Vagina (tissue), 2 donors: Measurements from ENCODE around the gene FES. TPM values are rescaled to one million over a fixed set of nuclear protein-coding genes. Genes with fewer than 3 reads are reported as not detected.

ENCODE experiments used
- DNase-seq, 2 donors: peaks; one replicate each; pipeline ENCODE4 v3.0.0-alpha.2; 2017; ENCODE audit errors: extremely low spot score in 2 of 2
- H3K27ac ChIP-seq: fragments of 200-600 bp; sonication (generic); one replicate; pipeline ENCODE4 v1.5.1; 2019
- H3K27me3 ChIP-seq: fragments of 200-600 bp; sonication (generic); one replicate; pipeline ENCODE4 v1.5.1; 2019
- H3K36me3 ChIP-seq, 2 donors: fragments of 200-600 bp; sonication (generic); one replicate each; pipeline ENCODE4 v1.5.1; 2017 to 2019
- H3K4me1 ChIP-seq: fragments of 200-600 bp; sonication (generic); one replicate; pipeline ENCODE4 v1.5.1; 2019
- H3K4me3 ChIP-seq, 2 donors: fragments of 200-600 bp; sonication (generic); 1 replicate in 1 of 2; 2 replicates in 1 of 2; pipeline ENCODE4 v1.5.1; 2016 to 2019
- H3K9me3 ChIP-seq: fragments of 200-600 bp; sonication (generic); one replicate; pipeline ENCODE4 v1.5.1; 2019
- CTCF ChIP-seq, 3 experiments: fragments of 450-650 bp in 2 of 3; fragments of 200-600 bp in 1 of 3; sonication (generic) in 1 of 3; IDR thresholded peaks; one replicate each; pipeline ENCODE4 v1.5.1; 2017 to 2019; ENCODE audit warnings: antibody characterized with exemption in 3 of 3, mild to moderate bottlenecking in 2 of 3, moderate library complexity in 2 of 3
- POLR2A ChIP-seq, 2 donors: fragments of 450-650 bp; IDR thresholded peaks; one replicate each; pipeline ENCODE4 v1.6.1; 2017; ENCODE audit warnings: antibody characterized with exemption in 2 of 2, mild to moderate bottlenecking in 2 of 2, moderate library complexity in 2 of 2
- POLR2AphosphoS5 ChIP-seq, 2 donors: sonication (generic); formaldehyde crosslinking; IDR thresholded peaks; one replicate each; pipeline ENCODE4 v1.9.0; 2017; ENCODE audit warnings: antibody characterized with exemption in 2 of 2, mild to moderate bottlenecking in 2 of 2, low read depth in 1 of 2; ENCODE audit not compliant: insufficient read depth in 1 of 2
- intact Hi-C: fragments of 100-400 bp; cut with DNase I; formaldehyde crosslinking; loops from one replicate; pipeline ENCODE4 v1.15.1; 2023
- total RNA-seq: library from RNA; depleted of rRNA; stranded (reverse); fragments of >200 nt; gene quantifications from one replicate; pipeline ENCODE4 v1.2.3, GENCODE V29; 2016

FES gene
- total RNA-seq, 1 donor from 2014 or later = 47.4 TPM

- intact Hi-C loops = no loop called here
Measured at GRCh38 chr15:90932660-90932991, 48.3 kb downstream of the FES start.

GRCh38 chr15:90933301-90933700 lies 49.0 kb downstream of the FES start:
- peaks cover 55% of the 10 kb centered on the region for H3K4me1 ChIP-seq
- no peaks in the 10 kb centered on the region for H3K27me3 ChIP-seq
- no peak for DNase-seq
- H3K4me3 ChIP-seq = no peak overlapping the region
- H3K27ac ChIP-seq = no peak overlapping the region
- TF ChIP-seq POLR2AphosphoS5 (IDR thresholded peaks at IDR 0.05; ENCODE audit: insufficient read depth in 1 of 2, low read depth in 1 of 2) = no peak
- TF ChIP-seq CTCF (IDR thresholded peaks at IDR 0.05) = no peak
- no peak for TF ChIP-seq POLR2A (IDR thresholded peaks at IDR 0.05)
- H3K36me3 ChIP-seq = no peaks in the 10 kb centered on the region
- H3K9me3 ChIP-seq = no peaks in the 10 kb centered on the region
- intact Hi-C loops = no loop called here

More at GRCh38 chr15:90932660-90932991, 48.3 kb downstream of the FES start:
- H3K4me1 ChIP-seq = peaks cover 55% of the 10 kb centered on the region
- H3K27ac ChIP-seq = peak overlapping the region; percentile 93
- DNase-seq = no peak
- H3K27me3 ChIP-seq = no peaks in the 10 kb centered on the region
- no peak for TF ChIP-seq POLR2AphosphoS5 (IDR thresholded peaks at IDR 0.05; ENCODE audit: insufficient read depth in 1 of 2, low read depth in 1 of 2)
- no peak for TF ChIP-seq POLR2A (IDR thresholded peaks at IDR 0.05)
- no peak for TF ChIP-seq CTCF (IDR thresholded peaks at IDR 0.05)
- no peaks in the 10 kb centered on the region for H3K9me3 ChIP-seq
- no peaks in the 10 kb centered on the region for H3K36me3 ChIP-seq
- peak overlapping the region; percentile 72 to 75 for H3K4me3 ChIP-seq

- peak overlapping the region; percentile 91 for H3K27ac ChIP-seq
- no peaks in the 10 kb centered on the region for H3K27me3 ChIP-seq
- TF ChIP-seq POLR2A (IDR thresholded peaks at IDR 0.05) (no peak), CTCF (IDR thresholded peaks at IDR 0.05) (peak; percentile 34 to 75 (median 62))
- peak overlapping the region; percentile 62 to 84 for H3K4me3 ChIP-seq
- intact Hi-C loops = no loop called here
- H3K4me1 ChIP-seq = peaks cover 55% of the 10 kb centered on the region
- H3K9me3 ChIP-seq = no peaks in the 10 kb centered on the region
- DNase-seq = no peak
- peaks cover 0 to 10% of the 10 kb centered on the region in 2 donors for H3K36me3 ChIP-seq
Measured at GRCh38 chr15:90934256-90934948, 50.1 kb downstream of the FES start.

- no peak for DNase-seq
- H3K36me3 ChIP-seq = peaks cover 0 to 17% of the 10 kb centered on the region in 2 donors
- TF ChIP-seq CTCF (IDR thresholded peaks at IDR 0.05) (peak in 1 of 3 experiments; percentile 15), POLR2A (IDR thresholded peaks at IDR 0.05) (peak in 1 of 2 donors; percentile 29), POLR2AphosphoS5 (IDR thresholded peaks at IDR 0.05; ENCODE audit: insufficient read depth in 1 of 2, low read depth in 1 of 2) (peak; percentile 71 to 90)
- peaks cover 55% of the 10 kb centered on the region for H3K4me1 ChIP-seq
- no peaks in the 10 kb centered on the region for H3K27me3 ChIP-seq
- peak within 1 kb of the TSS; percentile 62 to 84 for H3K4me3 ChIP-seq
- H3K27ac ChIP-seq = peak within 1 kb of the TSS; percentile 91
- intact Hi-C loops = no loop called here
- no peaks in the 10 kb centered on the region for H3K9me3 ChIP-seq
Measured at GRCh38 chr15:90934949-90935751, 50.8 kb downstream of the FES start, which contains the start of gene UNC45A. Gene UNC45A (plus strand): TSS chr15:90935285. CDS start chr15:90935325, 40 bp downstream.
